ENCODE measurements around the gene SBF1. TPM values are rescaled to one million over a fixed set of nuclear protein-coding genes. Genes with fewer than 3 reads are reported as not detected.

Gene SBF1
- total RNA-seq, 1 experiment from 2014 or later = 48.5 TPM

DNA sequence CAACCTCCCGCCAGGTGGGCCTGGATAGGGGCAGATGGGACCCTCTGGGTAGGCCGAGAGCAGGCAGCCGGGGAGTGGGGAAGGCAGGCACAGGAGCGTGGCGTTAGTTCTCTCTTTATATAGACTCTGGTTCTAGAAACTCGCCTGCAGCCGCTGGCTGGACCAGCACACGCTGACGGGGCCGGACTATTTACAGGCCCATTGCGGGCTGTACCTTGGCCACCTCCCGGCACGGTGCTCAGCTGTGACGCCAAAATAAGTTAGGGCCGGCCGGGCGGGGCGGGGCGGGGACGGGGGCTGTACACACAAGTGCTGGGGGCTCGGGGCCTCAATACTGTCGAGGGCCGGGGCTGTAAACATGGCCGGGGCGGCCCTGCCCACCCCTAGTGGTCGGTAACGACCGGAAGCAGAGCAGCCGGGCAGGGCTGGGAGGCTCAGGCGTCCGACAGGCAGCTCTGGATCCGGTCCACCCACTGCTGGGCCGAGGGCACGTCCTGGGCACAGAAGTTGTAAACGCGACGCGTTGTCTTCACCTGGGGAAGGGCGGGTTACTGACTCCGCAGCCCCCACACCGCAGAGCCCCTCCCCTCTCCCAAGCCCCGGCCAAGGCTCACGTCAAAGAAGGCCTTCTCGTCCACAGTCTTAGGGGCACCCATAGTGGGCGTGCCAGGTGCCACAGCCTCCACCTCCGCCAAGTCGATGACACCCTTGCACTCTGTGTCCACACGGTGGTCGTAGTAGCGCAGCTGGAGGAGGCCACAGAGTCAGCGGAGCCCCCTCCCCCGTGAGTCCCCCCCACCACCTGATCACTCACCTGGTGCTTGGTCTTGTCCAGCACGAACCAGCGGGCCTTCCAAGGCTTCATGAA lies 27.9 kb downstream of the SBF1 start:
- ATAC-seq (no peak), DNase-seq (no peak)
- no TSS peak for BruUV-seq (replicated peaks)
- intact Hi-C loops (cut with micrococcal nuclease) = no loop called here
- H3K79me2 ChIP-seq (ENCODE audit: low read length) = no peaks in the 10 kb centered on the region
- no peak overlapping the region for H3K27ac ChIP-seq (ENCODE audit: low read length)
- no peak overlapping the region for H3K9ac ChIP-seq (ENCODE audit: low read length)
- no peak overlapping the region for H3K4me2 ChIP-seq (ENCODE audit: low read length)
- CTCF ChIA-PET = no interaction called here
- POLR2A ChIA-PET (ENCODE audit: unreplicated experiment) = no interaction called here
- no peak overlapping the region for H3K4me3 ChIP-seq (ENCODE audit: low read length)
- H3K9me3 ChIP-seq (ENCODE audit: low read length) = no peaks in the 10 kb centered on the region
- no peaks in the 10 kb centered on the region for H3K36me3 ChIP-seq (ENCODE audit: low read depth, low read length)
- H3K27me3 ChIP-seq (ENCODE audit: low read length) = no peaks in the 10 kb centered on the region
- no peak for TF ChIP-seq EZH2 (IDR thresholded peaks at IDR 0.05; ENCODE audit: low read length, unreplicated experiment)
- no peak for TF ChIP-seq EZH2phosphoT487 (IDR thresholded peaks at IDR 0.05; ENCODE audit: borderline replicate concordance, low read length)
- TF ChIP-seq, protein P1, sequence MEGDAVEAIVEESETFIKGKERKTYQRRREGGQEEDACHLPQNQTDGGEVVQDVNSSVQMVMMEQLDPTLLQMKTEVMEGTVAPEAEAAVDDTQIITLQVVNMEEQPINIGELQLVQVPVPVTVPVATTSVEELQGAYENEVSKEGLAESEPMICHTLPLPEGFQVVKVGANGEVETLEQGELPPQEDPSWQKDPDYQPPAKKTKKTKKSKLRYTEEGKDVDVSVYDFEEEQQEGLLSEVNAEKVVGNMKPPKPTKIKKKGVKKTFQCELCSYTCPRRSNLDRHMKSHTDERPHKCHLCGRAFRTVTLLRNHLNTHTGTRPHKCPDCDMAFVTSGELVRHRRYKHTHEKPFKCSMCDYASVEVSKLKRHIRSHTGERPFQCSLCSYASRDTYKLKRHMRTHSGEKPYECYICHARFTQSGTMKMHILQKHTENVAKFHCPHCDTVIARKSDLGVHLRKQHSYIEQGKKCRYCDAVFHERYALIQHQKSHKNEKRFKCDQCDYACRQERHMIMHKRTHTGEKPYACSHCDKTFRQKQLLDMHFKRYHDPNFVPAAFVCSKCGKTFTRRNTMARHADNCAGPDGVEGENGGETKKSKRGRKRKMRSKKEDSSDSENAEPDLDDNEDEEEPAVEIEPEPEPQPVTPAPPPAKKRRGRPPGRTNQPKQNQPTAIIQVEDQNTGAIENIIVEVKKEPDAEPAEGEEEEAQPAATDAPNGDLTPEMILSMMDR (conservative IDR thresholded peaks at IDR 0.05; ENCODE audit: low read depth, low read length) = no peak
- H3K4me1 ChIP-seq (ENCODE audit: insufficient read depth, low read length) = no peaks in the 10 kb centered on the region
- no peaks in the 10 kb centered on the region for H3F3A ChIP-seq (ENCODE audit: low read length, unreplicated experiment)
- no peaks in the 10 kb centered on the region for H3K9me2 ChIP-seq (replicated peaks; ENCODE audit: low read length)
- no peak overlapping the region for H2AFZ ChIP-seq (ENCODE audit: low read length)
- no peaks in the 10 kb centered on the region for H4K20me1 ChIP-seq (ENCODE audit: low read length)

DNA sequence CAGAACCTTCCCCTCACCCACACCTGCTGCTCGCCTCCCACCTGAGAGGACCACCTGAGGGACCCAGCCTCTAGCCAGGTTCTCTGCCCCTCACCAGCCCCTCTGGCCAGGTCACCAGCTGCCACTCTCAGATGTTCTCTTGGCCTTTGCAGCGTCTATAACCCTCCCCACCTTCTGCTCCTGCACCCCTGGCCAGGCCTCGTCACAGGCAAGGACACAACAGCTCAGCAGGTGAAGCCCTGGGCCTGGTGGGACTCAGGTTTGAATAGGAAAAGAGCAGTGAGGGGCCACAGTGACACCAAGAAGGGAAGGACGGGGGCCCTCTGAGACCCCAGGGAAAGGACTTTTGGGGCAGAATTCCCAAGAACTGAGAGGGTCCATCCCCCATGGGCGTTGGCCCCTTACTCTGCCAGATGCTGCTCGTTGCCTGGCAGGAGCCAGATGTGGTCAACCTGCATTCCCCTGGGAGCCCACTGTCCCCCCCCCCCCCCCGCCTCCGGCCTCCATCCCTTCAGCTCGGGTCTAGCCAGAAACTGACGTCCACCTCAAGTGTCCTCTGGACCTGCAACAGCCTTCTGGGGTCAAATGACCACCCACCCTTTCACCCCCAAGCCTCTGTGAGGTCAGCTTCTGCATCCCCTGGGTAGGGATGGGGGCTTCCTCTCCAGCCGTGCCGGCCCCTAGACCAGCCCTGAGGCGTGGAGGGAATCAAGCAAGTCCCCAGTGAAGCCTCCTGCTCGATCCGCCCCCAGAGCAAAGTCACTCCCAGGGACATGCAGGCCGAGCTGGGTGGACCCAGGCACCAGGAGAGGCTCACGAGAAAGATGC lies 28.7 kb downstream of the SBF1 start:
- POLR2A ChIA-PET (ENCODE audit: unreplicated experiment) = no interaction called here
- no peak overlapping the region for H3K9ac ChIP-seq (ENCODE audit: low read length)
- no peaks in the 10 kb centered on the region for H3K9me3 ChIP-seq (ENCODE audit: low read length)
- H3K9me2 ChIP-seq (replicated peaks; ENCODE audit: low read length) = no peaks in the 10 kb centered on the region
- no peak overlapping the region for H3K27ac ChIP-seq (ENCODE audit: low read length)
- no peak overlapping the region for H2AFZ ChIP-seq (ENCODE audit: low read length)
- intact Hi-C loops (cut with micrococcal nuclease) = no loop called here
- TF ChIP-seq EZH2phosphoT487 (IDR thresholded peaks at IDR 0.05; ENCODE audit: borderline replicate concordance, low read length) (no peak), EZH2 (IDR thresholded peaks at IDR 0.05; ENCODE audit: low read length, unreplicated experiment) (no peak)
- TF ChIP-seq, protein P1 (conservative IDR thresholded peaks at IDR 0.05; ENCODE audit: low read depth, low read length) = no peak
- no peaks in the 10 kb centered on the region for H3F3A ChIP-seq (ENCODE audit: low read length, unreplicated experiment)
- no peaks in the 10 kb centered on the region for H3K36me3 ChIP-seq (ENCODE audit: low read depth, low read length)
- no peak for ATAC-seq
- no peaks in the 10 kb centered on the region for H3K79me2 ChIP-seq (ENCODE audit: low read length)
- H3K4me3 ChIP-seq (ENCODE audit: low read length) = no peak overlapping the region
- no peak overlapping the region for H3K4me2 ChIP-seq (ENCODE audit: low read length)
- no TSS peak for BruUV-seq (replicated peaks)
- H4K20me1 ChIP-seq (ENCODE audit: low read length) = no peaks in the 10 kb centered on the region
- CTCF ChIA-PET = no interaction called here
- H3K27me3 ChIP-seq (ENCODE audit: low read length) = no peaks in the 10 kb centered on the region
- no peak for DNase-seq
- no peaks in the 10 kb centered on the region for H3K4me1 ChIP-seq (ENCODE audit: insufficient read depth, low read length)

Data from PC-3 (cell line).